KMS-11 (cell line): ENCODE results near the gene DNAJA4.

Experiments
- H2AFZ ChIP-seq: fragments of 200-600 bp; sonication (generic); 2 replicates; pipeline ENCODE4 v1.6.1; 2016; ENCODE audit warnings: antibody characterized with exemption, mixed run types, low read depth
- H3K27ac ChIP-seq: fragments of 200-600 bp; sonication (generic); 2 replicates; pipeline ENCODE4 v1.6.1; 2016; ENCODE audit warnings: mild to moderate bottlenecking, mixed run types
- H3K27me3 ChIP-seq: fragments of 200-600 bp; sonication (generic); 2 replicates; pipeline ENCODE4 v1.6.1; 2017; ENCODE audit warnings: mild to moderate bottlenecking, low read depth, mixed run types, moderate library complexity; ENCODE audit not compliant: insufficient read depth
- H3K36me3 ChIP-seq: fragments of 200-600 bp; sonication (generic); 2 replicates; pipeline ENCODE4 v1.6.1; 2017; ENCODE audit warnings: mild to moderate bottlenecking, mixed run types; ENCODE audit not compliant: insufficient read depth
- H3K4me1 ChIP-seq: fragments of 200-600 bp; sonication (generic); 2 replicates; pipeline ENCODE4 v1.6.1; 2016; ENCODE audit warnings: mild to moderate bottlenecking, low read depth, mixed run types; ENCODE audit not compliant: poor library complexity, severe bottlenecking
- H3K4me2 ChIP-seq: fragments of 200-600 bp; sonication (generic); 2 replicates; pipeline ENCODE4 v1.7.0; 2016; ENCODE audit warnings: mild to moderate bottlenecking, mixed run types
- H3K4me3 ChIP-seq: fragments of 200-600 bp; sonication (generic); IDR thresholded peaks from 2 replicates; pipeline ENCODE4 v1.6.1; 2017; ENCODE audit warnings: low read depth, low read length, mixed read lengths; ENCODE audit not compliant: insufficient read depth
- H3K79me2 ChIP-seq: fragments of 200-600 bp; sonication (generic); 2 replicates; pipeline ENCODE4 v1.6.1; 2016; ENCODE audit warnings: low read depth, mixed run types; ENCODE audit not compliant: insufficient read depth
- H3K9ac ChIP-seq: fragments of 200-600 bp; sonication (generic); 2 replicates; pipeline ENCODE4 v1.6.1; 2016; ENCODE audit warnings: mild to moderate bottlenecking, mixed run types
- H4K20me1 ChIP-seq: fragments of 200-600 bp; sonication (generic); 2 replicates; pipeline ENCODE4 v1.6.1; 2016; ENCODE audit warnings: mild to moderate bottlenecking, mixed run types; ENCODE audit not compliant: insufficient read depth
- CTCF ChIP-seq: fragments of 200-600 bp; sonication (generic); conservative IDR thresholded peaks from 2 replicates; pipeline ENCODE4 v1.6.1; 2017; ENCODE audit warnings: low read depth, mild to moderate bottlenecking, antibody characterized with exemption, low read length, moderate library complexity, mixed read lengths

DNAJA4 gene

GRCh38 chr15:78301326-78301725, 37.0 kb downstream of the DNAJA4 start:
- H3K9ac ChIP-seq: no peak overlapping the region
- H3K79me2 ChIP-seq: peaks cover 24% of the 10 kb centered on the region
- TF ChIP-seq CTCF: no peak
- H3K4me1 ChIP-seq: peaks cover 16% of the 10 kb centered on the region
- no peaks in the 10 kb centered on the region for H3K27me3 ChIP-seq
- H3K27ac ChIP-seq: no peak overlapping the region
- no peak overlapping the region for H3K4me2 ChIP-seq
- H3K4me3 ChIP-seq: no peak overlapping the region
- no peak overlapping the region for H2AFZ ChIP-seq
- no peaks in the 10 kb centered on the region for H4K20me1 ChIP-seq
- no peaks in the 10 kb centered on the region for H3K36me3 ChIP-seq

GRCh38 chr15:78301828-78302227, 37.5 kb downstream of the DNAJA4 start:
- TF ChIP-seq CTCF: no peak
- Histone ChIP-seq H2AFZ (no peak overlapping the region), H3K4me3 (no peak overlapping the region), H3K4me1 (peaks cover 16% of the 10 kb centered on the region), H4K20me1 (no peaks in the 10 kb centered on the region), H3K9ac (no peak overlapping the region), H3K27ac (no peak overlapping the region), H3K79me2 (peaks cover 20% of the 10 kb centered on the region), H3K4me2 (no peak overlapping the region), H3K27me3 (no peaks in the 10 kb centered on the region), H3K36me3 (no peaks in the 10 kb centered on the region)

DNA sequence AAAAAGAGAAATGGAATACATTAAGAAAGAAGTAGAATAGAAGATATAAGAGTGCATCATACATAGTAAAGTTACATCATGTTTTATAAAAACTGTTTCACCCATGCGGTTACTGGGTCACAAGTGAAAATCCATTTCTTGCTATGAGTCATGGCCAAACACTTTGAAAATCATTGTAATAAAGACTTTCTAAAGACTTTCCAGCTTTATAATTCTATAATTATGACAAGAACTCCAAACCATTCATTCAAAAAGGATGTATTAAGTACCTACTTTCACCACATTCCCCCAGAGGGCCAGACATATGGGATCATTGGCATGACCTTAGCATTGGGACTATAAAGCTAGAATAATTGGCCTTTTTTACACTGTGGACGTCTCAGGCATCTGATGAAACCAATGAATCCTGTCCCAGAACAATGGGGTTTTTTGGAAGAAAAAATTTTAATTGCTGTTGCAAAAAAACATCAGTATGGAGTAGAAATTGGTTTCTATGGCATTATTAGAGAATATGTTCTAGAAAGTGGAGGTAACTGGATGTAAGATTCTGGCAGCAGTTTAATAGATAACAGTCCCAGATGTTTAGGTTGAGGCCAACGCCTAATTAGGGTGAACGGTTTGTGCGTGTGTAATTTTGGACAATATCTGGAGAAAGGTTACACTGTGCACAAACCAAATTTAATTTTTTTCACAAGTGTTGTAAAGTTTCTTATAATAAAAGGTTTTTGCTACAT, 38.4 kb downstream of the DNAJA4 start:
- H4K20me1 ChIP-seq: no peaks in the 10 kb centered on the region
- no peak overlapping the region for H3K9ac ChIP-seq
- H3K27ac ChIP-seq: no peak overlapping the region
- H3K4me1 ChIP-seq: peaks cover 16% of the 10 kb centered on the region
- H3K4me2 ChIP-seq: no peak overlapping the region
- TF ChIP-seq CTCF: no peak
- no peak overlapping the region for H3K4me3 ChIP-seq
- peaks cover 15% of the 10 kb centered on the region for H3K79me2 ChIP-seq
- no peaks in the 10 kb centered on the region for H3K27me3 ChIP-seq
- H2AFZ ChIP-seq: no peak overlapping the region
- no peaks in the 10 kb centered on the region for H3K36me3 ChIP-seq

DNA sequence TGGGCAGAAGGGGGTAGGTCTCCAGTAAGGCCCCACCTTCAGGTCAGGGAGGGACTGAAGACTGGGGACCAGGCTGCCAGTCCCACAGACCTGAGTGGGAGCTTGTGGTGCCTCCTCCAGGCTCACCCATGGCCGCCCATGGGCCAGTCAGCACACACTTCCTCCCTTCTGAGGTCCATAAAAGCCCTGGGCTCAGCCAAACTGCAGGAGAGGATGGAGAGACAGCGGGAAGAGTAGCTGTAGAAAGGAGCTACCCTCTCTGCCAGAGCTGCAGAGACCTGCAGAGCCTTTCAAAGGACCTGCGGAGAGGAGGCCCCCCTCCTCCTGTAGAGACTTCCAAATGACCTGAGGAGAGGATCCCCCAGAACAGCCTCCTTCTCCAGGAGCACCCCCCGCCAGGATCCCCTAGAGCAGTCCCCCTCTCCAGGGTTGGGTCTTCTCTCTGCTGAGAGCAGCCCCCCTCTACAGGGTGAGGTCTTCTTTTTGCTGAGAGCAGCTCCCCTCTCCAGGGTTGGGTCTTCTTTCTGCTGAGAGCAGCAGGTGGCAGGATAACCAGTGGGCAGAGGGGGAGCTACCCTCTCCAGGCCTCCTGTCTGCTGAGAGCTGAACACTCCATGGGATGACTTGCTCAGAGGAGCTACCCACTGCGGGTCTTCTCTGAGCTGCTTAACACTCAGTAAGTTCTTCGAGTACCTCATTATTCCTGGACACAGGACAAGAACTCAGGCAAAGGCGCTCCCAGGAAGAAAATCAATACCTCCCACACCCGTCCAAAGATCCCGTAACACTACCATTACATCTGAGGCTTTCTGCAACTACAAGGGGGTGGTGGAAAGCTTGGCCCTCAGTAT, 40.1 kb downstream of the DNAJA4 start:
- Histone ChIP-seq H3K27ac (no peak overlapping the region), H3K9ac (no peak overlapping the region), H4K20me1 (no peaks in the 10 kb centered on the region), H2AFZ (no peak overlapping the region), H3K27me3 (no peaks in the 10 kb centered on the region), H3K4me2 (no peak overlapping the region), H3K4me3 (no peak overlapping the region), H3K36me3 (no peaks in the 10 kb centered on the region), H3K4me1 (peaks cover 6% of the 10 kb centered on the region), H3K79me2 (no peaks in the 10 kb centered on the region; the same call in 1 of the 2 replicates)
- TF ChIP-seq CTCF: no peak
